Measurements from ENCODE around the gene FBXO9.

Gene FBXO9

DNA sequence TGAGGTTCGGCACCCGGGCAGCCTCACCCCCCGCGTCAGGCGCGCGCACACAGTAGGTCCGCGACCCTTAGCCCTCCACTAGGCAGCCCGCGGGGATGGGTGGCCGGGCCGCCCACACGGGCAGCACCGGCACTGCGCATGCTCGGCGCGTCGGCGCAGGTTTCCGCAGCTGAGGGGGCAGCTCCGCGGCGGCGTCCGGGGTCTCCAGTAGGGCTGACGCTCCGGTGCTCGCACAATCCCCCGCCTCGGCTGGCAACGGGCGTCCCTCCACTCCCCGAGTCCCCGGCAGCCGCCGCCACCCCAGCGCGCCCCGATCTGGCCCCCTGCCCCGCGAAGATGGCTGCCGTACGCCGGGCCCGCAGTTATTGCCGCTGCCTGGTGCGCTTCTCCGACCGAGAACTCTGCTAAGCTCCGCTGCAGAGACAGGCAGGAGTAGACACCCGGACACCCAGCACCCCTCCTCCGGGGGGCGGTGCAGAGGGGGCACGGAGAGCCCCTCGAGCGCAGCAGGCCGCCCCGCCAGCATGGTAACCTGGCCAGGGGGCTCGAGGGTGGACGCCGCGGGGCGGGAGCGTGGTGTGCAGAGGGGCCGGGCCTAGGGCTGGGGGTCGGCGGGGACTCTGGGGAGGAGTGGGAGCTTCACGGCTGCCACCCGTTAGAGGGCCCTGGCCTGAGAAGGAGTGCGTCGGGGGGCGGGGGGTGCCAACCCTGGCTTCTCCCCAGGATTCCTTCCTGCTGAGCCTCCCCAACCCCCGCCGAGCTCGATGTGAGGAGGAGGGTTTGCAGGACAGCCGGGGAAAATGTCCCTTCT lies at the start of gene FBXO9:
FBXO9 (plus strand) TSS at position 139 of the 811 bp plus-strand sequence; CDS start at position 525, 386 bp downstream.
- in situ Hi-C loops (cut with HindIII; ENCODE audit: low sequenced_read_pairs), result no loop called here

DNA sequence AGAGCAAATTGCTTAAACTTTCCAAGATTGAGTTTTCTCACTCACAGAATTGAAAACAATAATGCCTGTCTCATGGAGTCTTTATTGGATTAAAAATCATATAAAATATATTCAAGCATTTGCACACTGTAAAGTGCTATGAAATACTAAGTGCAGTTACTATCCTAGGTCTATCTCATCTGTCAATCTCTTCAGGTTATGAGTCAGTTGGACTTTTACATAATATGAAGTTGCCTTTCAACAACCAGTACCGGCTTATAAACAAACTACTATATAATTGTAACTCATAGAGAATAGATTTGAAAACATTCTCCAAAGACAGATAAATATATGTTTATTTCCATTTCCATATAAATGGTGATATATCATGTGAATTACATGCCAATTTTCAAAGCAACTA lies 49.7 kb upstream of the FBXO9 start:
- in situ Hi-C loops (cut with HindIII; ENCODE audit: low sequenced_read_pairs), result no loop called here

DNA sequence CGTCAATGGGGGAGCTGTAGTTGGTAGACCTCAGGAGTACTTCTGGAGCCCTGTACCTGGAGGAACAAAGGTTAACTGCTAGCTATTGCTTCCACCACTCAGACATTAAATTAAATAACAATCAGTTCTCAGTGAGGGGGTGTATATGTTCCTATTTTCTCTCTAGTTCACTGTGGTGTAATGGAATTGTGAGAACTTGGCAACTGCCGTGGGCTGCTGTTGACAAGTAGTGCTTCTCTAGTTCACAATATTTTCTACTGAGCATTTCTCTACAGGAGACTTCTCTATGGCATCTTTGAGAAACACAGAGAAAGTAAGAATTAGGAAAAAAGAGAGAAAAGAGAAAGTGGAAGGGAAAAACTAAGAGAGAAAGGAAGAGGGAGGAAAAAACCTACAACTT lies 46.8 kb upstream of the FBXO9 start:
- in situ Hi-C loops (cut with HindIII; ENCODE audit: low sequenced_read_pairs), result no loop called here

DNA sequence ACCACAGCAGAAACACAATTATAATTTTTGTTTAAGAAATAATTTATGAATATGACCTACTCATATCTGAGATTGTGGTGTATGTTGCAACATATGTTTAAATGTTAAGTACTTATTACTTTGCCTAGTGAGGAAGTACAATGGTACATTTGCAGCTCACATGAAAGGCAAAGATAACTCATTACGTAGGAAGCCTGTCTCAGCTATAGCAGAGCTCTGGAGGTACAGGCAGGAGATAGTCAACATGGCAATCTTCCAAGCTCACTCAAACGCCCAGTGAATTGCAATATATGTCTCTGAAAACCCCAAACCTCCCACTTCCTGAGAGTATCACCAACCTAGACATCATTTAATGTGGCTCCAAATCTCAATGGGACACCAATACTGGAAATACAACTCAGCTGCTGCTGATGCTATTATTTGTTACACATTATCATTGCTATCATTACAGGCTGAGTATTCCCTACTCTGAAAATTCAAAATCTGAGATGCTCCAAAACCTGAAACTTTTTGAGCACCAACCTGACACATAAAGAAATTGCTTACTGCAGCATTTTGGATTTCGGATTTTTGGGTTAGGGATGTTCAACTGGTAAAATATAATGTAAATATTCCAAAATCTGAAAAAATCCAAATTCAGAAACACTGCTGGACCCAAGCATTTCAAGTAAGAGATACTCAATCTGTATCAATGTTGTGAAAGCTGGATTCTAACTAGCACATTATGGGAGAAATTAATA lies 45.0 kb upstream of the FBXO9 start:
- in situ Hi-C loops (cut with HindIII; ENCODE audit: low sequenced_read_pairs), result no loop called here

DNA sequence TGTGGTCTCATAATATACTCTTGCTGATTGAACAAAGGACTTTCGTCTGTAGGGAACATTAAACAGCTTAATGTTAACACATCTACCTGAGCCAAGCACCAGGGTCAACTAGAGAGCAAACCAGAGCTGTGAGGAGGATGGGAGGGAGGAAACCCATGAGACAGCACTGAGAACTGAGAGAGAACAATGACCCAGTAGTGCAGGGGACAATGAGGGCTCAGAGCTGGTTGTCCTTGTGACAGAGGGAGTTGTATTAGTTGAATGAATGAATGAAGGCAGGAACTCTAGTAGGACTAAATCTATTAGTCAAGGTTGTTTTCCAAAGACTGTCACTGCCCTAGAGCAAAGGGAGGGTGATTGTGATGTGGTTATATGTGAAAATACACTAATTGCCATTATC lies 41.9 kb upstream of the FBXO9 start:
- in situ Hi-C loops (cut with HindIII; ENCODE audit: low sequenced_read_pairs), result no loop called here

DNA sequence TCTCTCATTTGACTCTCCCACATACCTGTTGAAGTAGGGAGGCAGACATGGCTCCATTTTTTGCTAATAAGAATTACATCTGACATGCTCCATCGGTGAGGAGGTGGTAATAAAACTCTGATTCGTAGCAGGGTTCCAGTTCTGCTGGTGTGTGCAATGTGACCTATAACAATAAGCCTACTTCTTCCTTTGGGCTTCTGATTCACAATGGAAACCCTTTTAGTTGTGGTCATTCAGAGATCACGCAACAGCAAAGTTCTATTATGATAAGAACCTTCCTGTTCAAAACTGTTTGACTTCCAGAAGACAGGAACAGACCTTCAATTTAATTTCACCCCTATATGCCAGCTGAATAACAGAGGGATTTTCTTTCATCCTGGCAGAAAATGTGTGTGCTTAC lies 38.7 kb upstream of the FBXO9 start:
- in situ Hi-C loops (cut with HindIII; ENCODE audit: low sequenced_read_pairs), result no loop called here

DNA sequence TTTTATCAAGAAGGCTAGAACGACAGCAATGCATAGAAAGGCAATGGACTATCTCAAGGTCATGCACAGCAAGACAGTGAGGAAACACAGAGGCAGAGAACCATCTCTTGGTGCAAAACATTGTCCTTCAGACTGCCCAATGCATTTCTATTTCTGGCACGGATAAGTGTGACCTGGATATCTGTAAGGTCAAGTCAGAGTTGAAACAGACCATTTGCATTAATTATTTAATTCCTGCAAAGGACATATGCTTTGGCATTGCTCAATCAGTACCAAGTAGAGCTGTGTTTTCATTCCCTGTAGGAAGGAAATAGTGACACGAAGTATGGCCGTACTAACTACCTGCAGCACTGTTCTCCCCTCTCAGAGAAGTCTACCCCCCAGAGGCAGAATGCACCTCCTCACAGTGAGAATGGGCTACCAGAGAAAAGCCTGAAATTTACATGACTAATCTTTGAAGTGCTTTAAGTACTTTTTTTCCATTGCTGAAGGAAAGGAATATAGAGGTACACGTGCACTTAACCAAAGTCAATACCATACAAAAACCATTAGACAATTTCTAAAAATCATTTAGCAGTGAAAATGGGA lies 38.0 kb upstream of the FBXO9 start:
- in situ Hi-C loops (cut with HindIII; ENCODE audit: low sequenced_read_pairs), result no loop called here

DNA sequence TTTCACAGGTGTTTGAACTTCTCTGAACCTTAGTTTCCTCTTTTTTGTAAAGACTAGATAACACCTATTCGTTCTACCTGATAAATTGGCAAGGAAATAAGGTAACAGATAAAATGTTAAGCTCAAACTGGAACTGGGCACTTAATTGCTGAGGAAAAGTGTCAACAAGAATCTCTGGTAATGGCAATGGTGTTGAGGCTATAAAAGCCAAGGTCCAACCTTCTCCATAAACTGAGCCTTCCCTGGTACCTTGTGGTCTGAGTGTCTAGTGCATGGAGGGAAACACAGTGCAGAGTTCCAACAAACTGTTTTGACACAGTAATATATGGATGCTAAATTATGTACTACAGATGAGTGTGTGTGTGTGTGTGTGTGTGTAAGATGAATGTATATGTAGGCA lies 36.7 kb upstream of the FBXO9 start:
- in situ Hi-C loops (cut with HindIII; ENCODE audit: low sequenced_read_pairs), result no loop called here

DNA sequence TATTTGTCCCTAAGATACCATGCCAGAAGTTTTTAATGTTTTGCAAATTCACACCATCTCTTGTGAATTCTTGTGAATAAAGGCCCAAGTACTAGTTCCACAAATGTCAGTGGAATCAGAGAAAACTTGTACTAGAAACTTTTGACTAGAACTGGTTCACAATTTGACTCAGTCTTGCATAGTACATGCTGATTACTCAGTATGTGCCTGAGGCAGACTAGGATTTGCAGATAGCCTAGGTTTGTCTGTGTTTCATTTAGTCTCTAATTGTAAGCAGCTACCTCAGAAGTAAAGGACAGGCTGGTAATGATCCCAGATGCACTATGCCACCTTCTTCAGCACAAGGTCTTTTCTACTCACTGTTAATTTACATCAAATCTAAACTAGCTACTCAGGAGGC lies 35.9 kb upstream of the FBXO9 start:
- in situ Hi-C loops (cut with HindIII; ENCODE audit: low sequenced_read_pairs), result no loop called here

DNA sequence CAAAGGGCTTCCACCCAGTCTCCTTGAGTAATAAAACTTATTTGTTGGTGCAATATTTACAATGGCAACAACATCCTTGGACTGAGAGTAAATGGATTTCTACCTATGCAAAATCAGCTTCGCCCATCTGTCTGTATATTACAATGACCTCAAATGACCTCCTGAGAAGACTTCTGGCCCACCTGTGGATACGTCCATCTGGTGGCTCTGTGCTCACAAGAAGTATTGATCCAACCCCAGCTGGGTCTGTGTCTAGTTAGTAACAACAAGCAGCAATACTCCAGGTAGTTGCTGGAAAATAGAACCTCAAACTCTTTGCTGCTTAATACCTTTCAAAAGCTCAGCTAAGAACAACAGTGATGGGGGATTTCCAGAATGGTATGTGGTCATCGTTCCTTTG lies 35.4 kb upstream of the FBXO9 start:
- in situ Hi-C loops (cut with HindIII; ENCODE audit: low sequenced_read_pairs), result no loop called here

DNA sequence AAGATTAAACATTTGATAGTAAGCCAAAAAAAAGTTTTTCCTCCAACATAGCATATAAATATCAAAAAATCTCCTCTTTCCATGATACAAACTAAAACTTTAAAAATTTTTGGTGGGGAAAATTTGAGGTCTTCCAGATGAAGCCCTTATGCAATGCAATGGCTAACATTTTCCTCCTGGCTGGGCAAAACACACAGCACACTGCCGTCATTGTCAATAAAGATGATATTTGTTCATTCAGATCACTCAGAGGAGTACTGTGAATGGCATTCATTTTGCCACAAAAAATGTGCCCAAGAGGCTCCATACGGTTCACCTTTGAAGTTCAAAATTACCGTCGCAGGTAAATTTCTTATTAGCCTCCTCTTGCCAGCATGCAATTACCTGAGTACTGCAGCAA lies 33.9 kb upstream of the FBXO9 start:
- in situ Hi-C loops (cut with HindIII; ENCODE audit: low sequenced_read_pairs), result no loop called here

DNA sequence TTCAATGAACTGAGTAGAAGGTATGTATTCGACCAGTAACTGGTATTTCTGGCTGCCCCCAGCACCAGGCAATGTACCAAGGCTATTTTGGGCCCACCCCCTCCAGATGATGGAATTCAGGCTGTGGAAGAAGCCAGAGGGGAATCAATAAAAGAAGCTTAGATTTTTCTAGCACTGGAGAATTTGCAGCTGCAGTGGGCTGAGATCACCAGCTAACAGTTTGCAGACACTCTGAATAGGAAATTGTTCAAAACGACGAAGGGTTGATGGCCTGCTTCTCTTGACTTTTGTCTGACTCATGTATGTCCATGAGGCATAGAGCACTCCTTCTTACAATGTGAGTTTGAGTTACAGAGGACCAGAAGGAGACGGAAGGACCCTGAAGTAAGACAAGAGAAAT lies 32.4 kb upstream of the FBXO9 start:
- in situ Hi-C loops (cut with HindIII; ENCODE audit: low sequenced_read_pairs), result no loop called here

DNA sequence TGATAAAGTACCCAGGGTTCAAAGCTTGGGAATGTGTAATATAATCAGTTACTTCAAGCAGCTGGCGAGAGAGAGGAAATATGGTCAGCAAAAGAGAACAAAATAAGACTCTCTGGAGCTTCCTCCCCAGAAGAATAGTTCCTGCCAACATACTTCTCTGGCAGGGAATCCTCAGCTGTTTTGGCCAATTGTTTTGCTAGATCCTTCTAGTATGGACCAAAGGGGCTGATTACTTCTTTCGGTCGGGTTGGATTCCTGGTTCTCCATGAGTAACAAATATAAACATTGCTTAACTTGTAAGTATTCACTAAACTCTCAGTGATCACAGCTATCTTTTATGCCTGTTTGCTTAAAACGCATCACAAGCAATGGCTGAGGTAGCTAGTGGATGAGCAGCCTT lies 31.4 kb upstream of the FBXO9 start:
- in situ Hi-C loops (cut with HindIII; ENCODE audit: low sequenced_read_pairs), result no loop called here

DNA sequence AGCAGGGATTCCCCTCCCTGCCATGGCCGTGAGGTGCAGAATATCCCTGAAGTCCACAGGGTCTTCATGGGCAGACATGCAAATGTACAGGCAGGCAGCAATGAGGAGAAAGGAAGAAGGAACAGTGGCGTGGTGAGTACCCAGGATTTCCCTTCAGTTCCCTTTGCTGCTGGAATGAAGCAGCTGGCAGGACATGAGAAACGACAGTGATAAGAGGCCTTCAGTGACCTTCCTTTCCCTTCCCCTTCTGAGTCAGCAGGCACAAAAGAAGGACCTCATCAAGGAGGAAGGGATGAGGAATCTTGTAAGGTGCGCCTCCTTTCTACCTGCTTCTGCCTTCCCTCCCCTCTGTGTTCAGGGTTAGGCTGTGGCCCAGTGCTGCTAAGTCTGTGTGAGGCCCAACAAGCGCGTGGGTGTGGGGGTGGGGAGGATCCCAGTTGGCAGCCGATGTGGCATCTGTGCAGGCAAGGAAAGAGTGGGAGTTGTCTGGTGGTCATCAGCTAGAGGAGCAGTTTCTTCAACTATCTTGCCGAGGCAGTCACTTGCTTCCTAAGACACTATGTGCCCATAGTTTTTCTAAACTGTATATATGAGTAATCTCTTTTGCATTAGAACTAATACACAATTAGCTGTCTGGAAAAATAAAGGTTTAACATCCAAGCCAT lies 29.5 kb upstream of the FBXO9 start:
- in situ Hi-C loops (cut with HindIII; ENCODE audit: low sequenced_read_pairs), result no loop called here

DNA sequence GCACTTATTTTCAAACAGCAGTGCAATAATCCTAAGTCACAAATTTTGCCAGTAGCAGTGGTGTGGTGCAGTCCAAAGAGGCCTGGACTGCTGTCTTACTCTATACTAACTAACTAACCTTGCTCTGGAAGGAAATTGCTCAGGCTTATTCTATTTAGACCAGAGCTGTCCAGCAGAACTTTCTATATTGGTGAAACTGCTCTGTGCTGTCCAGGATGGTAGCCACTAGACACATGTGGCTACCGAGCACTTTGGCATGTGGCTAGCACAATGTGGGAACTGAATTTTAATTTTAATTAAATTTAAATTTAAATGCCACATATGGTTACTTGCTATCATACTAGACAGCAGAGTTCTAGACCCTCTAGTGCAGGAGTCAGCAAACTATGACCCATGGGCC lies 27.1 kb upstream of the FBXO9 start:
- in situ Hi-C loops (cut with HindIII; ENCODE audit: low sequenced_read_pairs), result no loop called here

DNA sequence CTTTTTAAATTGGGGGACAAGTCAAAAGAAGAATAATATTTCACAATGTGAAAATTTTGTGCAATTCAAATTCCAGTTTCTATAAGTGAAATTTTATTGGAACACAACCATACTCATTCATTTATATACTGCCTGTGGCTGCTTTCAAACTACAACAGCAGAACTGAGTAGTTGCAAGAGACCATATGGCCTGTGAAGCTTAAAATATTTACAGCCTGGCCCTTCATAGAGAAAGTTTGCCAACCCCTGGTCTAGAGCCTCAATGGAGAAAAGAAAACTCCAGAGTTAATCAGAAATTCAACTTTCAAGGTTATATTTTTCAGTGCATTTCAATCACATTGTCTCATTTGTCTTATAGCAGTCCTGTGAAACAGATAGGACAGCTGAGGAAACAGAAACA lies 26.6 kb upstream of the FBXO9 start:
- in situ Hi-C loops (cut with HindIII; ENCODE audit: low sequenced_read_pairs), result no loop called here

DNA sequence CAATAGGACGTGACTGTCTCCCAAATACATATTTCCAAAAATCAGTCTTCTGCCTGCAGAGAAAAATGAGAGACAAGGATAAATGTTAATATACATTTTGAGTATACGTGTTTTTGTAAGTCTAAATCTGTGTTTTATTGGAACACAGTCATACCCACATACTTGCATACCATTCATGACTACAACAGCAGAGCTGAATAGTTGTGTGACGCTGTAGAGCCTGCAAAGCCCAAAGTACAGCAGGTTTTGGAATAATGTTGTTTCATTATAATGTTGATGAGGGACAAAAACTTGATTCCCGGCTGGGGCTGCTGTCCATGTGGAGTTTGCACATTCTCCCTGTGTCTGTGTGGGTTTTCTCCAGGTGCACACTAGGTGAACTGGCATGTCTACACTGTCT lies 23.8 kb upstream of the FBXO9 start:
- in situ Hi-C loops (cut with HindIII; ENCODE audit: low sequenced_read_pairs), result no loop called here

DNA sequence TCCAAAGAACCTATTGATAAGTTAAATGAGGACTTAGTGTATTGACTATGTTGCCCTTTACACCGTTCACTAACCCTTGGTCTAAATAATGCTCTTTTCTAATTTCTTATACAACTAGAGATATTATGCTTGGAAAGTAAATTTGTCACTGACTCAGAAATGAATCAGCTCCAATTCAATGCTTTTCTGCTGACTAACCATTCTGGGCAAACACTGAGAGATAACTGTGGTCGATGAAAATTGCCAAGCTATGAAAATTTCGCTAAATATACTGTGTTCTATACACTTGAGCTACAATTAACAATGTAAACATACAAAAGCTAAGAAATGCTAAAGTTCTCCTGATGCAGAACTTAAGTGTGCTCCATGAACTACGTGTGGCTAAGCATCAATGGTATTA lies 23.1 kb upstream of the FBXO9 start:
- in situ Hi-C loops (cut with HindIII; ENCODE audit: low sequenced_read_pairs), result no loop called here

DNA sequence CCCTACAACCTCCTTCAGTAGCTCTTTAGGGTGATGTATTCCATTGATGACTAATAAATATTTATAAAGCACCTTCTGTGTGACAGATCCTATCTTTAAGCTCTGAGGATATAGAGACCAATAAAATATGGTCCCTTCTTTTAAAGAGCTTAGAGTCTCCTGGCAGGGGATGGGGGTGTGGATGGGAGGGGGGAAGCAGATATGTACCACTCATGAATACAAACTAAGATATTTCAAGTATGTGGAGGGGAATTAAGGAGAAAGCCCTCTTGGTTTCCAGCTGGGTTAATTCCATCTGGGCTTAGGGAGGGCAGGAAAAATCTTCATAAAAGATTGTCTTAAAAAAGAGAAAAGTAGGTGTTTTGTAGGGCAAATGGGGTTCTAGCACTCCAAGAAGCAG lies 21.6 kb upstream of the FBXO9 start:
- in situ Hi-C loops (cut with HindIII; ENCODE audit: low sequenced_read_pairs), result no loop called here

DNA sequence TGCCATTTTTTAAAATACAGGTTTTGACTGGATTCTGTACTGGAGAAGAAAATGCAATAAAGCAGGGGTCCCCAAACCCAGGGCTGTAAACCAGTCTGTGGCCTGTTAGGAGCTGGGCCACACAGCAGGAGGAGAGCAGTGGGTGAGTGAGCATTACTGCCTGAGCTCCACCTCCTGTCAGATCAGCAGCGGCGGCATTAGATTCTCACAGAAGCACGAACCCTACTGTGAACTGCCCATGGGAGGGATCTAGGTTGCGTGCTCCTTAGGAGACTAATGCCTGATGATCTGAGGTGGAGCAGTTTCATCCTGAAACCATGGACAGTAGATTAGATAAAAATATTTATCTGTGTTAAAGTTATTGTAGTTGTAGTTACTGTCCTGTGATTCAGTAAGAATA lies 21.1 kb upstream of the FBXO9 start:
- in situ Hi-C loops (cut with HindIII; ENCODE audit: low sequenced_read_pairs), result no loop called here

DNA sequence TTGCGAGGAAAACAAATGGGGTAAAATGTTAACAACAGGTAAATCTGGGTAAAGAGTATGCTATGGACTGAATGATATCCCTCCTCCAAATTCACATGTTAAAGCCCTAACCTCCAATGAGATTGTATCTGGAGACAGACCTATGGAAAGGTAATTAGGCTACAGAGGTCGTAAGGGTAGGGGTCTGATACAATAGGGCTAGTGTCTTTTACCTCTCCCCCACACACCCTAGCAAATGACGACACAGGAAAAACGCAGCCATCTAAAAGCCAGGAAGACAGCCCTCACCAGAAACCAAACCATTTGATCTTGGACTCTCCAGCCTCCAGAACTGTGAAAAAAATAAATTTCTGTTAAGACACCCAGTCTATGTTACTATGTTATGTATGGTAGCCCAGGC lies 20.6 kb upstream of the FBXO9 start:
- in situ Hi-C loops (cut with HindIII; ENCODE audit: low sequenced_read_pairs), result no loop called here

Data from DLD1 (cell line).